Measurements from ENCODE around the gene USP37. TPM values are rescaled to one million over a fixed set of nuclear protein-coding genes. Genes with fewer than 3 reads are reported as not detected.
A peak's percentile ranks its signal among the peaks of the same experiment; 100 is the strongest.

Gene USP37
- total RNA-seq, 1 experiment from 2014 or later = 23.5 TPM

DNA sequence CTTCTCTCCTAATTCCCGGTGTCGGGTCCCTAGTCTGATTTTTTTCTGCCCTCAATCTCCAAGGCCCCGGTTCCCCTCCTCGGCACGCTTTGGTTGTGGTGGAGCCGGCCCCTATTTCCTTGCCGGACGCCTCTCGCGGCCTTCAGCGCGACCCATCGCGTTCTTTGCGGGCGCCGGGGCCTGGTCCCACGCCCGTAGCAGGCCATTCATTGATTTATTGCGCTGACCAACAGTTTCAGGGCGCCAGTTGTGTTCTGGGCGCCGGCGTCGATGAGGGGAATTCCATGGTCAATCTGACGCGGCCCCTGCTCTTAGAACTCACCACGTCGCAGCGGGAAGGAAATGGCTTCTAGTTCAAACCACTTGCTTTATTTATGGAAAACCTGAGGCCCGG is 884 bp upstream of the USP37 start:
- Histone ChIP-seq H4K20me1 (ENCODE audit: insufficient read depth) (no peaks in the 10 kb centered on the region), H3K9ac (ENCODE audit: low read length) (peak overlapping the region; percentile 96), H3K4me1 (ENCODE audit: control insufficient read depth in 1 of 2, insufficient read depth in 2 of 2, low read length in 2 of 2) (peaks cover 15 to 27% of the 10 kb centered on the region in 2 experiments), H2AFZ (ENCODE audit: low read depth, low read length, poor library complexity, severe bottlenecking) (no peak overlapping the region), H3K27ac (ENCODE audit: low read depth, low read length) (peak overlapping the region; percentile 88), H3K4me3 (replicated peaks in 1 of 2; ENCODE audit: low read depth in 1 of 2, low read length in 2 of 2) (peak overlapping the region; percentile 59 to 85), H3K36me3 (ENCODE audit: control insufficient read depth in 1 of 2, insufficient read depth in 2 of 2, low read length in 2 of 2) (peaks cover 9 to 18% of the 10 kb centered on the region in 2 experiments; a peak in 3 of 4 replicates), H3K4me2 (ENCODE audit: low read length) (peak overlapping the region; percentile 83), H3K27me3 (ENCODE audit: insufficient read depth, low read length) (no peaks in the 10 kb centered on the region), H3K9me2 (ENCODE audit: insufficient read depth) (no peaks in the 10 kb centered on the region), H3K9me3 (ENCODE audit: control insufficient read depth in 1 of 2, insufficient read depth in 1 of 2, low read depth in 1 of 2, low read length in 2 of 2) (no peaks in the 10 kb centered on the region), H3K79me2 (ENCODE audit: insufficient read depth, low read length) (peaks cover 95% of the 10 kb centered on the region)
- ChIA-PET CTCF (no interaction called here), POLR2A (no interaction called here), RAD21 (ENCODE audit: low non-redundant PET in 1 of 2, low total read pairs in 2 of 2, uncharacterized antibody in 2 of 2, unreplicated experiment in 2 of 2) (no interaction called here)
- intact Hi-C loops (cut with micrococcal nuclease) = loop anchor here (2.0 kb wide), 1 partner anchor 170 kb away; the partner anchor contains the start of gene CTDSP1
- BruUV-seq (replicated peaks) = no TSS peak
- peak; percentile 15 for ATAC-seq
- TF ChIP-seq, protein P1, sequence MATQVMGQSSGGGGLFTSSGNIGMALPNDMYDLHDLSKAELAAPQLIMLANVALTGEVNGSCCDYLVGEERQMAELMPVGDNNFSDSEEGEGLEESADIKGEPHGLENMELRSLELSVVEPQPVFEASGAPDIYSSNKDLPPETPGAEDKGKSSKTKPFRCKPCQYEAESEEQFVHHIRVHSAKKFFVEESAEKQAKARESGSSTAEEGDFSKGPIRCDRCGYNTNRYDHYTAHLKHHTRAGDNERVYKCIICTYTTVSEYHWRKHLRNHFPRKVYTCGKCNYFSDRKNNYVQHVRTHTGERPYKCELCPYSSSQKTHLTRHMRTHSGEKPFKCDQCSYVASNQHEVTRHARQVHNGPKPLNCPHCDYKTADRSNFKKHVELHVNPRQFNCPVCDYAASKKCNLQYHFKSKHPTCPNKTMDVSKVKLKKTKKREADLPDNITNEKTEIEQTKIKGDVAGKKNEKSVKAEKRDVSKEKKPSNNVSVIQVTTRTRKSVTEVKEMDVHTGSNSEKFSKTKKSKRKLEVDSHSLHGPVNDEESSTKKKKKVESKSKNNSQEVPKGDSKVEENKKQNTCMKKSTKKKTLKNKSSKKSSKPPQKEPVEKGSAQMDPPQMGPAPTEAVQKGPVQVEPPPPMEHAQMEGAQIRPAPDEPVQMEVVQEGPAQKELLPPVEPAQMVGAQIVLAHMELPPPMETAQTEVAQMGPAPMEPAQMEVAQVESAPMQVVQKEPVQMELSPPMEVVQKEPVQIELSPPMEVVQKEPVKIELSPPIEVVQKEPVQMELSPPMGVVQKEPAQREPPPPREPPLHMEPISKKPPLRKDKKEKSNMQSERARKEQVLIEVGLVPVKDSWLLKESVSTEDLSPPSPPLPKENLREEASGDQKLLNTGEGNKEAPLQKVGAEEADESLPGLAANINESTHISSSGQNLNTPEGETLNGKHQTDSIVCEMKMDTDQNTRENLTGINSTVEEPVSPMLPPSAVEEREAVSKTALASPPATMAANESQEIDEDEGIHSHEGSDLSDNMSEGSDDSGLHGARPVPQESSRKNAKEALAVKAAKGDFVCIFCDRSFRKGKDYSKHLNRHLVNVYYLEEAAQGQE (IDR thresholded peaks at IDR 0.05; ENCODE audit: low read depth) = no peak
- TF ChIP-seq EGR1 (IDR thresholded peaks at IDR 0.05; ENCODE audit: low read depth) (no peak), RAD21 (IDR thresholded peaks at IDR 0.05; ENCODE audit: low read depth) (no peak), ZFX (IDR thresholded peaks at IDR 0.05) (peak; percentile 98), YY1 (IDR thresholded peaks at IDR 0.05; ENCODE audit: extremely low read depth, insufficient replicate concordance, low read depth, low read length) (no peak), TCF7L2 (IDR thresholded peaks at IDR 0.05; ENCODE audit: borderline replicate concordance, extremely low read depth, insufficient read depth, insufficient read length) (peak; percentile 7), SP1 (IDR thresholded peaks at IDR 0.05; ENCODE audit: low read depth) (no peak), ZNF274 (IDR thresholded peaks at IDR 0.05; ENCODE audit: low read depth, low read length) (no peak)
- TF ChIP-seq, protein P2, sequence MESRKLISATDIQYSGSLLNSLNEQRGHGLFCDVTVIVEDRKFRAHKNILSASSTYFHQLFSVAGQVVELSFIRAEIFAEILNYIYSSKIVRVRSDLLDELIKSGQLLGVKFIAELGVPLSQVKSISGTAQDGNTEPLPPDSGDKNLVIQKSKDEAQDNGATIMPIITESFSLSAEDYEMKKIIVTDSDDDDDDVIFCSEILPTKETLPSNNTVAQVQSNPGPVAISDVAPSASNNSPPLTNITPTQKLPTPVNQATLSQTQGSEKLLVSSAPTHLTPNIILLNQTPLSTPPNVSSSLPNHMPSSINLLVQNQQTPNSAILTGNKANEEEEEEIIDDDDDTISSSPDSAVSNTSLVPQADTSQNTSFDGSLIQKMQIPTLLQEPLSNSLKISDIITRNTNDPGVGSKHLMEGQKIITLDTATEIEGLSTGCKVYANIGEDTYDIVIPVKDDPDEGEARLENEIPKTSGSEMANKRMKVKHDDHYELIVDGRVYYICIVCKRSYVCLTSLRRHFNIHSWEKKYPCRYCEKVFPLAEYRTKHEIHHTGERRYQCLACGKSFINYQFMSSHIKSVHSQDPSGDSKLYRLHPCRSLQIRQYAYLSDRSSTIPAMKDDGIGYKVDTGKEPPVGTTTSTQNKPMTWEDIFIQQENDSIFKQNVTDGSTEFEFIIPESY (IDR thresholded peaks at IDR 0.05; ENCODE audit: extremely low read depth, insufficient replicate concordance, low read length) = no peak
- DNase-seq (ENCODE audit: low read depth, low spot score) = peak; percentile 23

Data from HCT116 (cell line).